ENCODE measurements around the gene DENND6B.

GRCh38 chr22:50361688-50362087, 34.9 kb upstream of the DENND6B start:
- TF ChIP-seq CTCF (IDR thresholded peaks at IDR 0.05; ENCODE audit: low read depth, low read length), result no peak
- no peak for TF ChIP-seq EZH2phosphoT487 (IDR thresholded peaks at IDR 0.05; ENCODE audit: low read depth)
